Measurements from ENCODE around the gene ZDHHC8. TPM values are rescaled to one million over a fixed set of nuclear protein-coding genes. Genes with fewer than 3 reads are reported as not detected.

Gene ZDHHC8
- total RNA-seq, 3 donors from 2014 or later = 27.7 to 53.0 (median 42.2) TPM

DNA sequence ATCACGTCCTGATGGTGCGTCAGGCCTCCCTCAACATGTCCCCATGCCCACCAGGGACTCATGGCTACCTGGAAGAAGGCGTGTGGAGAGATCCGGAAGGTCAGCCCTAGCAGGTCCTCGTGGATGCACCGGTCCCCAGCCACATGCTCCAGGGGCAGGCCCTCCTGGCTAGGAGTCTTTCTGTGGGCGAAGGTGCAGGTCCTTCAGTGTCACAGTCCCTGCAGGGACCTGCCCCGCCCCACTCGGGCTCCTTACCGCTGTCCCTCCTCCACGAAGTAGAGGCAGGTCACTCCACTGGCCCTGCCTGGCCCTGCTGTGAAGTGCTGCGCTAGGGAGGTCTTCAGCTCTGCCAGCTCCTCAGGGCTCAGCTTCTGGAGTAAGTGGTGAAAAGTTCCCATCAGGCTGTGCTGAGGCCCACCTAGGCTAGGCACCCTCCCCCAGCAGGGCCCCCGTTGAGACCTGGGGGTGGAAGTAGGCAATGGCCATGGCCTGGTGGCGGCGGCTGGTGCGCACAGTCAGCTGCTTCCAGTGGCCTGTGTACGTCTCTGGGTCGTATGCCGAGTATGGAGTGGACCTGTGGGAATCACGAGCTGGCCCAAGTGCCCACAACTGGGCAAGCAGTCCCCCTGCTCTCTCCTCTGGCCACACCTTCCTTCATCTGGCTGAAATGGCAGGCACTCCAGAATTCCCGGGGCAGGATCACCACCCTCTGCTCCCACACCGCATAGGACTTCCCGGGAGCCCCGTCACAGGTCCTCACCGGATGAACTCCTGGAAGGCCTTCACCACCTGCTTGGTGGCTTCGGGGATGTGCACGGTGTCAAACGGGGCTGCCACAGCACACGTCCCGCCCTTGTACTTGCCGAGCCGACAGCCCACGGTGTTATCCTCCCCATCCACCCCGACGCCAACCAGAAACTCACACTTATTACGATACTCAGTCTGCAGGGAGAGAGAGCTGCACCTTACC lies 16.8 kb upstream of the ZDHHC8 start:
- H3K9me3 ChIP-seq = no peaks in the 10 kb centered on the region
- peaks cover 25% of the 10 kb centered on the region for H3K4me1 ChIP-seq (ENCODE audit: low read depth)
- DNase-seq (peak in 2 of 3 donors; percentile 32 to 52), ATAC-seq (no peak)
- no peak overlapping the region for H3K4me3 ChIP-seq
- intact Hi-C loops (cut with DNase I, micrococcal nuclease) = no loop called here
- H3K36me3 ChIP-seq (ENCODE audit: low read depth) = no peaks in the 10 kb centered on the region
- TF ChIP-seq, protein P1, sequence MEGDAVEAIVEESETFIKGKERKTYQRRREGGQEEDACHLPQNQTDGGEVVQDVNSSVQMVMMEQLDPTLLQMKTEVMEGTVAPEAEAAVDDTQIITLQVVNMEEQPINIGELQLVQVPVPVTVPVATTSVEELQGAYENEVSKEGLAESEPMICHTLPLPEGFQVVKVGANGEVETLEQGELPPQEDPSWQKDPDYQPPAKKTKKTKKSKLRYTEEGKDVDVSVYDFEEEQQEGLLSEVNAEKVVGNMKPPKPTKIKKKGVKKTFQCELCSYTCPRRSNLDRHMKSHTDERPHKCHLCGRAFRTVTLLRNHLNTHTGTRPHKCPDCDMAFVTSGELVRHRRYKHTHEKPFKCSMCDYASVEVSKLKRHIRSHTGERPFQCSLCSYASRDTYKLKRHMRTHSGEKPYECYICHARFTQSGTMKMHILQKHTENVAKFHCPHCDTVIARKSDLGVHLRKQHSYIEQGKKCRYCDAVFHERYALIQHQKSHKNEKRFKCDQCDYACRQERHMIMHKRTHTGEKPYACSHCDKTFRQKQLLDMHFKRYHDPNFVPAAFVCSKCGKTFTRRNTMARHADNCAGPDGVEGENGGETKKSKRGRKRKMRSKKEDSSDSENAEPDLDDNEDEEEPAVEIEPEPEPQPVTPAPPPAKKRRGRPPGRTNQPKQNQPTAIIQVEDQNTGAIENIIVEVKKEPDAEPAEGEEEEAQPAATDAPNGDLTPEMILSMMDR (IDR thresholded peaks at IDR 0.05) = no peak

DNA sequence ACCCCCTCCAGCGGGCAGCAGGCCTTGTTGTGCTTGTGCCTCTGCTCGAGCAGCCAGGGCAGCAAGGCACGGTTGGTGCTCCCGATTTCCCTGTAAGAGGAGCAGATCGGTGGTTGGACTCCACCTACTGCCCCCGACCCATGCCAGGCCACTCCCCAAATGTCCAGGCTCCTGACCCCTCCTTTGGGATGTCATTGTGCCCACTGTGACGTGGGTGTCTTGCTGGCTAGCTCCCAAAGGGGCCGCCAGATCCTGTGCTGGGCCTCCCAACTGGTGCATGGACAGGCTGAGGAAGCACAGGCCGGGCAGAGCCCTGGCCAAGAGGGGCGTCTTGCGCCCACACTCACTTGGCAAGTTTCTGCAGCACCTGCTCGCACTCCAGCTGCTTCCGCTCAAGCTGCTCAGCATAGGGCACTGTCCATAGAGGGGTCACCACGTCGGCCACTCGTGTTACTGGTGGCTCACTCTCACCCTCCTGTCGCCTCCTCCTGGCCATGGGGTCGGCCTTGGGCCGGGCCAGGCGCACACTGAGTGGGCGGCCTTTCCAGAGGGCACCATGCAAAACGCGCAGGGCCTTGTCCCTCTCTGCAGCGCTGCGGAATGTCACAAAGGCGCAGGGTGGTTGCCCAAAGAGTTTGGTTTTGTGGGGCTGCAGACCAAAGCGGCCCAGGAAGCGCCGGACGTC lies 15.8 kb upstream of the ZDHHC8 start, which contains the start of gene RANBP1:
RANBP1 (plus strand) TSS at position 414 of the 685 bp plus-strand sequence; CDS start at position 495, 81 bp downstream.
- Histone ChIP-seq H3K4me3 (peak within 1 kb of the TSS; percentile 38), H3K4me1 (ENCODE audit: low read depth) (peaks cover 25% of the 10 kb centered on the region), H3K36me3 (ENCODE audit: low read depth) (peaks cover 6% of the 10 kb centered on the region), H3K9me3 (no peaks in the 10 kb centered on the region)
- ATAC-seq (no peak), DNase-seq (peak in 2 of 3 donors; percentile 30 to 61)
- TF ChIP-seq, protein P1 (IDR thresholded peaks at IDR 0.05) = no peak
- intact Hi-C loops (cut with DNase I, micrococcal nuclease) = no loop called here

DNA sequence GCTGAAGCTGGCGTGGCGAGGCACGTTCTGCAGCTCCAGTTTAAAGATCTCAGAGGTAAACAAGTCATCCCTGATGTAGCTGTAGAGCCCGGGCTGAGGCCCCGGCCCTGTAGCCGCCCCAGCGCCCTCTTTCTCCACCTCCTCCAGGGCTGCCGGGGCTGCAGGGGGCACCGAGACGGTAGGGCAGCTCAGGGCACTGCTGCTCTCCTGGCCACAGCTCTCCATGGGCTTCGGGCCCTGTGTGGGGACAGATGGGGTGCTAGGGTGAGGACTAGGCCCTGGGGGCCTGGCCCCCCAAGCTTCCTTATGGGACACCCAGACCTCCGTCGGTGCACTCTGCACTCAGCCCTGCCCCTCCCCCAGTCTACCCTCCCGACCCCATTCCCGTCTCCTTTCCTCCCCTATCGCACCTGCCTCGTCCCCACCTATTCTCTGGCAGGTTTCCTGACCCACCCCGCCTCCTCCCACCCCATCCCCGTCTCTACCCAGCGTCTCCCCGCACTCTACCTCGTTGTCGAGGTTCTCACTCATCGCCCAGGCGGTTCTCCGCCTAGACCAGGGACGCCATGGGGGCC lies 15.1 kb upstream of the ZDHHC8 start:
- TF ChIP-seq, protein P1 (IDR thresholded peaks at IDR 0.05) = no peak
- ATAC-seq = peak; percentile 3
- Histone ChIP-seq H3K4me3 (peak overlapping the region; percentile 38), H3K4me1 (ENCODE audit: low read depth) (peaks cover 25% of the 10 kb centered on the region), H3K9me3 (no peaks in the 10 kb centered on the region), H3K36me3 (ENCODE audit: low read depth) (peaks cover 6% of the 10 kb centered on the region)
- intact Hi-C loops (cut with DNase I, micrococcal nuclease) = no loop called here
- peak in 2 of 3 donors; percentile 59 to 75 for DNase-seq

DNA sequence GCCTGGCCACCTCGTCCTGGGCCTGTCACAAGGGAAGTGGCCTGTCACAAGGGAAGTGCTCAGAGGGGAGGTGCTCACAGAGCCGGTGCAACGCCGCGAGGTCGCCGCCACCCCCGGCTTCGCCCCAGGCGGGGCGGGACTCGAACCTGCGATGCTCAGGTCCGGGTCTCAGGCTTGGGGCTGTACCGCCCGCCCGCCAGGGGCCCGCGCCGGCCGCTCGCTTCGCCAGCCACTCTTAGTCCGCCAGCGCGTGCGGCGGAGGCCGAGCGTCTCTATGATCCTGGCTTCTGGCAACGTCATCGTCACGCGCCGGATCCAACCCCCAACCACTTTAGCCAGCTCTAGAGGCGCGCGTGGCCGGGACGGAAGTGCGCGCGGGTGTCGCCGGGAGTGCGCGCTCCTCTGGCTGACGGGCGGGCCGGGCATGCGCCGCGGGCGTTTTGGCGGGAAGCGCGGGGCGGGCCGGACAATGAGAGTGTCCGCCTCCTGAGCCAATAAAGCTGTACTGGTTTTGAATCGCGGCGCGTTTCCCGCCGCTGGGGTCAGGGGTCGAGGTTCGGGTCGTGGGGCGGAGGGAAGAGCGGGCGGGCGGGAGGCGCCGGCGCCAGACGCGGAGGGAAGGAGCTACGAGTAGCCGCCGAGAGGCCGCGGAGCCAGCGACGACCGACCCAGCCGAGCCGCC lies 14.5 kb upstream of the ZDHHC8 start, which contains the start of gene TRMT2A:
TRMT2A (minus strand) TSS at position 276 of the 682 bp plus-strand sequence. CDS start 320 bp downstream, outside the sequence.
- ATAC-seq = peak; percentile 93
- TF ChIP-seq, protein P1 (IDR thresholded peaks at IDR 0.05) = no peak
- Histone ChIP-seq H3K9me3 (no peaks in the 10 kb centered on the region), H3K36me3 (ENCODE audit: low read depth) (peaks cover 6% of the 10 kb centered on the region), H3K4me1 (ENCODE audit: low read depth) (peaks cover 25% of the 10 kb centered on the region), H3K4me3 (peak within 1 kb of the TSS; percentile 81)
- intact Hi-C loops (cut with DNase I, micrococcal nuclease) = no loop called here
- peak; percentile 99 for DNase-seq
